Small intestine (tissue), 7 donors: ENCODE measurements around the gene GTF3C5. TPM values are rescaled to one million over a fixed set of nuclear protein-coding genes. Genes with fewer than 3 reads are reported as not detected.
A peak's percentile ranks its signal among the peaks of the same experiment; 100 is the strongest.

ENCODE experiments used
- DNase-seq, 2 donors: peaks; one replicate each; pipeline versions ENCODE4 v3.0.0 to v3.0.0-alpha.2; 2013
- FAIRE-seq: peaks from 2 replicates; lab custom pipeline; 2012; peaks lifted over from hg19 to GRCh38; lab: Jason Lieb, UNC
- H3K27ac ChIP-seq, 3 donors: one replicate each; pipeline ENCODE4 v1.5.1; 2013; ENCODE audit warnings: low read length in 2 of 3, mild to moderate bottlenecking in 2 of 3, control low read depth in 1 of 3, inconsistent platforms in 1 of 3, low read depth in 1 of 3, moderate library complexity in 1 of 3
- H3K27me3 ChIP-seq, 3 donors: one replicate each; pipeline ENCODE4 v1.6.1; 2013; ENCODE audit warnings: low read length in 3 of 3, inconsistent platforms in 1 of 3; ENCODE audit not compliant: control insufficient read depth in 3 of 3, insufficient read depth in 3 of 3
- H3K36me3 ChIP-seq, 3 donors: one replicate each; pipeline ENCODE4 v1.6.1; 2013; ENCODE audit warnings: low read length in 3 of 3, inconsistent platforms in 1 of 3, low read depth in 1 of 3, mild to moderate bottlenecking in 1 of 3, moderate library complexity in 1 of 3; ENCODE audit not compliant: control insufficient read depth in 3 of 3, insufficient read depth in 2 of 3
- H3K4me1 ChIP-seq, 3 donors: one replicate each; pipeline ENCODE4 v1.6.1; 2013; ENCODE audit warnings: low read length in 2 of 3, inconsistent platforms in 1 of 3, low read depth in 1 of 3, mild to moderate bottlenecking in 1 of 3, moderate library complexity in 1 of 3; ENCODE audit not compliant: control insufficient read depth in 3 of 3, insufficient read depth in 2 of 3
- H3K4me3 ChIP-seq, 3 donors: one replicate each; pipeline ENCODE4 v1.5.1; 2013; ENCODE audit warnings: low read length in 3 of 3, control low read depth in 1 of 3, inconsistent platforms in 1 of 3, low read depth in 1 of 3, mild to moderate bottlenecking in 1 of 3, moderate library complexity in 1 of 3
- H3K9me3 ChIP-seq, 2 donors: one replicate each; pipeline ENCODE4 v1.6.1; 2013; ENCODE audit warnings: low read depth in 1 of 2, low read length in 1 of 2; ENCODE audit not compliant: control insufficient read depth in 2 of 2, insufficient read depth in 1 of 2
- WGBS, 3 donors: extraction: QIAGEN DNeasy Blood & Tissue Kit; methylation state at CpG; one replicate each; pipeline ENCODE4 v1.1.7; 2013; 5-methylcytosine and 5-hydroxymethylcytosine counted together
- polyA plus RNA-seq, 4 donors: library from polyadenylated mRNA; stranded (reverse) in 3 of 4; unstranded in 1 of 4; fragments of 200-250 nt in 3 of 4; fragments of 120-200 nt in 1 of 4; gene quantifications; one replicate each; pipeline versions ENCODE4 v1.2.1 to v1.2.3, GENCODE V29; 2013
- donor health status: healthy with polysubstance abuse.
- donor health status: control.
- donor health status: control.
- donor health status: Bipolar disorder and iron deficiency.
- donor health status: healthy.

GTF3C5 gene
- polyA plus RNA-seq, 4 donors: 37.3 to 56.0 (median 51.0) TPM

DNA sequence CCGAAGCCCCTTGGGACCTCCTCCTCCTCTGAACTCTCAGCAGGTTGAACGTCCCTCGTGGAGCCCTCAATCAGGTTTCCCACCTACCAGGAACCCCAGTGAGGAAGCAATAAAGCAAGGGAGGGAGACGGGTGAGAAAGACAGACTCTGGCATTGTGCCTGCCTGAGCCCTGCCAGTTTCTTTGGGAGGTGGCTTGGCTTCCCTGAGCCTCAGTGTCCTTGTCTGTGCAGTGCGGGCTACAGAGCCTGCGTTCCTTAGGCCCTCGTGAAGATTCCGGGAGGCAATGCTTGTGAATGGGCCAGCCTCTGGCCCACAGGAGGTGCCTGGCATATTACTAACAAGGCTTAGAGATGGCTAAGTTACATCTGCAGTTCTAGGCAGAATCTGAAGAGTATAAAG is 11.9 kb downstream of the GTF3C5 start:
- WGBS, 3 donors: 86 to 87% (median 87%) methylated on average over 8 of the region's 8 CpGs
- Histone ChIP-seq H3K36me3 (peaks cover 12 to 75% (median 15%) of the 10 kb centered on the region in 3 donors), H3K27ac (no peak overlapping the region), H3K4me1 (no peaks in the 10 kb centered on the region), H3K4me3 (no peak overlapping the region), H3K27me3 (no peaks in the 10 kb centered on the region), H3K9me3 (peaks cover 0 to 4% of the 10 kb centered on the region in 2 donors)
- DNase-seq (no peak), FAIRE-seq (no peak)

DNA sequence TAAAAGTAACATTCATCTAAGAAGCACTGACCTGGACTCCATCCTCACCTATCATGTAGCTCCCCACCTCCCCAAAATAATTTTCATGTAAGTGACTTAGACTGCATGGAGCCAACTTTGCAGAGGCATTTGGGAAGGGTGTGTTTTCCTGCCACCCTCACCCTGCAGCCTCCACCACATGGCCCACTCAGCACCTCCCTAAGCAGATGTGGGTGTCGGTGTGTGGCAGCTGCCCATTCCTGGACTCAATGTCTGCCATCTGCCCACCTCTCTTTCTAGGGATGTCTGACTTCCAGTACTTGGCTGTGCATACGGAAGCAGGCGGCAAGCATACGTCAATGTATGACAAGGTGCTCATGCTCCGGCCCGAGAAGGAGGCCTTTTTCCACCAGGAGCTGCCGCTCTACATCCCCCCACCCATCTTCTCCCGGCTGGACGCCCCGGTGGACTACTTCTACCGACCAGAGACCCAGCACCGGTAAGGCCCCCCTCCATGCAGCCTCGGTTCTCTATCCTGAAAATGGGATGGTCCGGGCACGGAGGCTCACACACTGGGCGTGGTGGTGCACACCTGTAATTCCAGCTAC is 12.7 kb downstream of the GTF3C5 start:
- FAIRE-seq (no peak), DNase-seq (no peak)
- Histone ChIP-seq H3K27me3 (no peaks in the 10 kb centered on the region), H3K4me1 (no peaks in the 10 kb centered on the region), H3K9me3 (peaks cover 0 to 4% of the 10 kb centered on the region in 2 donors), H3K4me3 (no peak overlapping the region), H3K36me3 (peaks cover 12 to 77% (median 15%) of the 10 kb centered on the region in 3 donors), H3K27ac (no peak overlapping the region)
- 94 to 98% (median 96%) methylated on average over 16 of the region's 16 CpGs for WGBS, 3 donors

DNA sequence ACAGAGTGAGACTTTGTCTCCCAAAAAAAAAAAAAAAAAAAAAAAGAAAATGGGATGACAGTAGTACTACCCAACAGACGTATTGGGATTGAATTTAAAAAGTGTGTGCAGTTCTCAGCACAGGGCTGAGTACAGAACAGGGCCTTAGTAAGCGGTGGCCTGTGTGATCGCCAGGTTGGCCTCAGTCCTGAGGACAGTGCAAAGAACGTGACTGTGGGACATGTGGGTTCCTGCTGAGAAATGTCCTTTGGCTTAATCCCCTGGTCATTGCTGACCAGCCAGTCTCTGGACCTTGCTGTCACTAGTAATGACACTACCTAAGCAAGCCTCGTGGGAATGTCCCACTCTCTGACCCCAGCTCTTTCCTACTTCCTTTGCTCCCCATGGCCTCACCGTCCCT is 13.3 kb downstream of the GTF3C5 start:
- H3K27ac ChIP-seq: no peak overlapping the region
- DNase-seq: no peak
- peaks cover 12 to 83% (median 15%) of the 10 kb centered on the region in 3 donors for H3K36me3 ChIP-seq
- H3K4me3 ChIP-seq: no peak overlapping the region
- peaks cover 0 to 5% (median 0%) of the 10 kb centered on the region in 3 donors for H3K4me1 ChIP-seq
- H3K27me3 ChIP-seq: no peaks in the 10 kb centered on the region
- H3K9me3 ChIP-seq: peaks cover 0 to 4% of the 10 kb centered on the region in 2 donors
- FAIRE-seq: no peak
- 95 to 97% (median 96%) methylated on average over 6 of the region's 6 CpGs for WGBS, 3 donors

DNA sequence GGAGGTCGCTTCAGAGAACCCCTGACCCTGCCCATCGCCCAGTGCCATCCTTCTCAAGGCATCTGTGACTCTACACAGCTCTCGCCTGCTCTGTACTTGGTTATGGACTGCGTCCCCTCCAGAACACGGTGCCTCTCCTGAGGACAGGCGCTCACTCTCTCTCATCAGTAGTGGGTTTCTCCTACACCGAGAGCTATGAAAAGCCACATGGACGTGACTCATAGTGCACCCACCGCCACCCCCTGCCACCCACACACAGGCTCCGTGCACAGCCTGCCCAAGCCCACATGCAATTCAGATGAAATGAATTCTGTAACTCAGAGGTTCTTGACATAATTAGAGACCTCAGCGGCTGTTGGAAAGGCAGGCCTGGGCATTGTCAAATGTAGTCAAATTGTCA is 13.9 kb downstream of the GTF3C5 start:
- Histone ChIP-seq H3K9me3 (peaks cover 0 to 4% of the 10 kb centered on the region in 2 donors), H3K4me3 (no peak overlapping the region), H3K27me3 (no peaks in the 10 kb centered on the region), H3K27ac (no peak overlapping the region), H3K36me3 (peaks cover 12 to 81% (median 15%) of the 10 kb centered on the region in 3 donors), H3K4me1 (peaks cover 0 to 5% (median 0%) of the 10 kb centered on the region in 3 donors)
- WGBS, 3 donors: 88 to 94% (median 91%) methylated on average over 11 of the region's 11 CpGs
- FAIRE-seq (no peak), DNase-seq (no peak)

DNA sequence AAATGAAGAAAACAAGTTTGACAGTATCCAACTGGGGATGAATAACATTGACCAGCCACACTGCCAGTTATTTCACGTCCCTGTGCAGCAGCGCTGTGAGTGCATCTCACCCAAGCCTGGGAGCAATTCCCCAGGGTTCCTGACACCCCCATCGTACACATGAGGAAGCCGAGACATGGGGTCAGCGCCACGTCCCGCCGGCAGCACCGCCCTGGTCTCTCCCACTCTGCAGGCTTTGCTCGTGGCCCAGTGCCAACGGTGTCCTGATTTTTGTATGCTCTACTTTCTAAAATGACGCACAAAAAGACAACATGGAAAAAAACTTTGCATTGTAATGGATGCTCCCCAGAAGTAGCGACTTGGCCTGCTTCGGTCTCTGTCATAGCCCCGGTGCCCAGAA is 14.3 kb downstream of the GTF3C5 start:
- Histone ChIP-seq H3K4me3 (no peak overlapping the region), H3K27me3 (no peaks in the 10 kb centered on the region), H3K27ac (no peak overlapping the region), H3K4me1 (peaks cover 0 to 9% (median 0%) of the 10 kb centered on the region in 3 donors), H3K36me3 (peaks cover 12 to 82% (median 15%) of the 10 kb centered on the region in 3 donors), H3K9me3 (peaks cover 0 to 4% of the 10 kb centered on the region in 2 donors)
- WGBS, 3 donors: 94 to 97% (median 94%) methylated on average over 15 of the region's 15 CpGs
- DNase-seq (no peak), FAIRE-seq (no peak)

DNA sequence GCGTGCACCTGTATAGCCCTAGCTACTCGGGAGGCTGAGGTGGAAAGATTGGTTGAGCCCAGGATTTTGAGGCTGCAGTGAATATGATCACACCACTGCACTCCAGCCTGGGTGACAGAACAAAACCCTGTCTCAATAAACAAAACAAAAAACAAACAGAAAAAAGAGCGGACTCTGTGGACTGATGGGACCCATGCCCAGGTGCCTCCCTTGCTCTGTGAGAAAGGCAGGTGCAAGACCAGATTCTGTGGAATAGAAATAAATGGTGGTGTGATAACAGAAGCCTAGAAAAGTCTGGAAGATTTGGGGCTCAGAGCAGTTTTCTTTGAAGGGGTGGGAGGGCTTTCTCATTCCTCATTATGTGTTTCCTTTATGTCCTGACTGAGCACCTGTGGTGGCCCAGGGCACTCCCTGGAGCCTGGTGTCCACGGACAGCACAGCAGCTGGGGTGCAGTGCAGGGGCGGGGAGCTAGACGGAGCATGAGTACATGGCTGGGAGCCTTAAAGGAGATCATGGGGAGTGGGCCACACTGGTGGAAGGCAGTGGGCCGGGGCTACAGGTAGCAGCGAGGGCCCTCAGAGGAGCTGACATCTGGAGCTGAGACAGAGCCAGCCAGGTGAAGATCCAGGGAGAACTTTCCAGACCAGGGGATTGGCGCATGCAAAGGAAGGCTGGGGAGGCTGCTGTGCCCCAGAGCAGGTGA is 15.6 kb downstream of the GTF3C5 start:
- Histone ChIP-seq H3K4me1 (peaks cover 0 to 21% (median 6%) of the 10 kb centered on the region in 3 donors), H3K4me3 (no peak overlapping the region), H3K27ac (no peak overlapping the region), H3K9me3 (no peaks in the 10 kb centered on the region), H3K27me3 (no peaks in the 10 kb centered on the region), H3K36me3 (peaks cover 12 to 88% (median 19%) of the 10 kb centered on the region in 3 donors)
- WGBS, 3 donors: 91 to 96% (median 96%) methylated on average over 9 of the region's 9 CpGs
- DNase-seq (no peak), FAIRE-seq (no peak)

DNA sequence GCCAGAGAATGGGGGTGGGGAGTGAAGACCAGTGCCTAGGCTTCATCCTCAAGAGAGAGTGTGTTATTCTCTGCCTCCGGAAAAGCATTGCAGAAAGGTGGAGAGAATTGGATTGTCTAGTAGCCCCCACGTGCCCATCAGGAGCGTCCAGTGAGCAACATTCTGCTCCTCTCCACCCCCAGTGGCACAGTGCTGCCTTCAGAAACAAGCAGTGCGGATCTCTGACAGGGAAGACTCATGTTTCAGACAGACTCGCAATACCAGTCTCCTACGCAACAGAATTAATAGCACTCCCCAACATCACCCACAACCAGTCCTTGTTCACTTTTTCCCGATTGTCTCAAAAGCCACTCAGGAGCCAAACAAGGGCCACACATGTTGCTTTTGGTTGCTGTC is 16.1 kb downstream of the GTF3C5 start:
- H3K4me1 ChIP-seq: peaks cover 0 to 26% (median 6%) of the 10 kb centered on the region in 3 donors
- H3K27ac ChIP-seq: no peak overlapping the region
- no peak overlapping the region for H3K4me3 ChIP-seq
- H3K36me3 ChIP-seq: peaks cover 12 to 88% (median 19%) of the 10 kb centered on the region in 3 donors
- H3K27me3 ChIP-seq: no peaks in the 10 kb centered on the region
- WGBS, 3 donors: 89 to 93% (median 90%) methylated on average over 7 of the region's 7 CpGs
- H3K9me3 ChIP-seq: no peaks in the 10 kb centered on the region
- no peak for DNase-seq
- FAIRE-seq: no peak

DNA sequence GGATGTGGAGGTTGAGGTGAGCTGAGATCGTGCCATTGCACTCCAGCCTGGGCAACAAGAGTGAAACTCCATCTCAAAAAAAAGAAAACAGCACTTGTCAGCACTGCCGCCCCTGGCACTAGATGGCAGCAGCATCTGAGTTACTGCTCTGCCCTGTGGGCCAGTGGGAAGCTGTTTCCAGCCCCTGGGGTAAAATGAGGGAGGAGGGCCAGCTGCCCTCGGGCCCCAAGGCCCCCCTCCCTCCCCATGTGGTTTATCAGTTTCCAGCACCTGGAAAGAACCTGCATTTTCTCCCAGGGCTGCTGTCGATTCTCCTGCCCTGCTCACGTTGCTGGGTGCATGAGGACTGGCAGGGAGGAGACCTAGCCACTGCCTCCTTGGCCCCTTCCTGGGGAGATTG is 17.8 kb downstream of the GTF3C5 start:
- WGBS, 3 donors: 15 to 49% (median 20%) methylated on average over 5 of the region's 5 CpGs
- peaks cover 13 to 88% (median 13%) of the 10 kb centered on the region in 3 donors for H3K36me3 ChIP-seq
- FAIRE-seq (no peak), DNase-seq (peak; percentile 62 to 64)
- no peaks in the 10 kb centered on the region for H3K27me3 ChIP-seq
- H3K27ac ChIP-seq: peak overlapping the region in 1 of 3 donors; percentile 1
- no peaks in the 10 kb centered on the region for H3K9me3 ChIP-seq
- peaks cover 0 to 26% (median 6%) of the 10 kb centered on the region in 3 donors for H3K4me1 ChIP-seq
- no peak overlapping the region for H3K4me3 ChIP-seq
